Suprapubic skin (tissue), 4 donors: ENCODE measurements around the gene ADSS2.

ENCODE experiments used
- CTCF ChIP-seq, 2 donors: fragments of 200-600 bp in 1 of 2; fragments of 450-650 bp in 1 of 2; sonication (generic) in 1 of 2; IDR thresholded peaks; one replicate each; pipeline ENCODE4 v1.5.1; 2016 to 2019; ENCODE audit warnings: antibody characterized with exemption in 2 of 2, mild to moderate bottlenecking in 1 of 2, moderate library complexity in 1 of 2
- EP300 ChIP-seq: sonication (generic); formaldehyde crosslinking; IDR thresholded peaks from one replicate; pipeline ENCODE4 v1.6.1; 2017; ENCODE audit warnings: antibody characterized with exemption
- POLR2A ChIP-seq, 2 donors: fragments of 450-650 bp; IDR thresholded peaks; one replicate each; pipeline ENCODE4 v1.6.1; 2017; ENCODE audit warnings: antibody characterized with exemption in 2 of 2, mild to moderate bottlenecking in 2 of 2, moderate library complexity in 2 of 2
- POLR2AphosphoS5 ChIP-seq, 3 donors: sonication (generic); formaldehyde crosslinking; IDR thresholded peaks; one replicate each; pipeline ENCODE4 v1.6.1; 2017; ENCODE audit warnings: antibody characterized with exemption in 3 of 3

GRCh38 chr1:244383278-244383884, 68.3 kb downstream of the ADSS2 start:
- TF ChIP-seq CTCF (IDR thresholded peaks at IDR 0.05): no peak
- no peak for TF ChIP-seq EP300
- no peak for TF ChIP-seq POLR2AphosphoS5 (IDR thresholded peaks at IDR 0.05)
- no peak for TF ChIP-seq POLR2A (IDR thresholded peaks at IDR 0.05)
